H9 (cell line): ENCODE measurements around the gene POLQ. TPM values are rescaled to one million over a fixed set of nuclear protein-coding genes. Genes with fewer than 3 reads are reported as not detected.

Source experiments
- DNase-seq: peaks from one replicate; pipeline ENCODE4 v3.0.0-alpha.2; 2017
- H2AFZ ChIP-seq: one replicate; pipeline ENCODE4 v1.6.1; 2013; ENCODE audit warnings: mild to moderate bottlenecking, low read length, control low read depth, moderate library complexity
- H2AK5ac ChIP-seq: 2 replicates; pipeline ENCODE4 v1.6.1; 2013; ENCODE audit warnings: low read length, control low read depth, mixed read lengths; ENCODE audit not compliant: insufficient read length
- H2BK120ac ChIP-seq: one replicate; pipeline ENCODE4 v1.6.1; 2013; ENCODE audit warnings: low read depth, mild to moderate bottlenecking, low read length, control low read depth, inconsistent platforms; ENCODE audit not compliant: poor library complexity, severe bottlenecking
- H2BK12ac ChIP-seq: 2 replicates; pipeline ENCODE4 v1.6.1; 2013; ENCODE audit warnings: low read length, control low read depth, mixed read lengths, low read depth; ENCODE audit not compliant: insufficient read length
- H2BK15ac ChIP-seq: 2 replicates; pipeline ENCODE4 v1.6.1; 2013; ENCODE audit warnings: low read depth, low read length, control low read depth
- H2BK20ac ChIP-seq: one replicate; pipeline ENCODE4 v1.6.1; 2013; ENCODE audit warnings: low read depth, mild to moderate bottlenecking, low read length, control low read depth, inconsistent platforms; ENCODE audit not compliant: poor library complexity, severe bottlenecking
- H2BK5ac ChIP-seq: 2 replicates; pipeline ENCODE4 v1.6.1; 2013; ENCODE audit warnings: low read length, control low read depth, mixed read lengths; ENCODE audit not compliant: insufficient read length
- H3K14ac ChIP-seq: 2 replicates; pipeline ENCODE4 v1.6.1; 2013; ENCODE audit warnings: low read length, control low read depth; ENCODE audit not compliant: insufficient read depth
- H3K18ac ChIP-seq: 2 replicates; pipeline ENCODE4 v1.6.1; 2013; ENCODE audit warnings: low read depth, mild to moderate bottlenecking, mixed read lengths, low read length, control low read depth; ENCODE audit not compliant: insufficient read length
- H3K23ac ChIP-seq: 2 replicates; pipeline ENCODE4 v1.6.1; 2013; ENCODE audit warnings: low read length, control low read depth, mixed read lengths, low read depth; ENCODE audit not compliant: insufficient read length
- H3K23me2 ChIP-seq: 2 replicates; pipeline ENCODE4 v1.6.1; 2013; ENCODE audit warnings: low read depth, mild to moderate bottlenecking, mixed read lengths, low read length, control low read depth; ENCODE audit not compliant: insufficient read length, poor library complexity, severe bottlenecking
- H3K27ac ChIP-seq: 2 replicates; pipeline ENCODE4 v1.5.1; 2013; ENCODE audit warnings: low read length, control low read depth, mixed read lengths, low read depth; ENCODE audit not compliant: insufficient read length
- H3K27me3 ChIP-seq: 2 replicates; pipeline ENCODE4 v1.6.1; 2013; ENCODE audit warnings: low read length, control low read depth, inconsistent platforms; ENCODE audit not compliant: insufficient read depth
- H3K4ac ChIP-seq: 2 replicates; pipeline ENCODE4 v1.6.1; 2013; ENCODE audit warnings: low read depth, mild to moderate bottlenecking, control low read depth, inconsistent platforms, low read length, moderate library complexity
- H3K4me1 ChIP-seq: 2 replicates; pipeline ENCODE4 v1.6.1; 2013; ENCODE audit warnings: low read length, control low read depth, inconsistent platforms; ENCODE audit not compliant: insufficient read depth
- H3K4me2 ChIP-seq: 2 replicates; pipeline ENCODE4 v1.6.1; 2013; ENCODE audit warnings: low read length, control low read depth, mixed read lengths; ENCODE audit not compliant: insufficient read length, insufficient read depth
- H3K56ac ChIP-seq: 2 replicates; pipeline ENCODE4 v1.6.1; 2013; ENCODE audit warnings: low read depth, mild to moderate bottlenecking, mixed read lengths, low read length, control low read depth; ENCODE audit not compliant: insufficient read length
- H3K79me1 ChIP-seq: 2 replicates; pipeline ENCODE4 v1.6.1; 2013; ENCODE audit warnings: low read depth, mild to moderate bottlenecking, moderate library complexity, low read length, control low read depth, inconsistent platforms; ENCODE audit not compliant: insufficient read depth, poor library complexity, severe bottlenecking
- H3K79me2 ChIP-seq: 2 replicates; pipeline ENCODE4 v1.6.1; 2013; ENCODE audit warnings: low read length, control low read depth, inconsistent platforms; ENCODE audit not compliant: insufficient read depth
- H3K9ac ChIP-seq: 2 replicates; pipeline ENCODE4 v1.6.1; 2013; ENCODE audit warnings: low read length, control low read depth, mixed read lengths; ENCODE audit not compliant: insufficient read length; ENCODE audit errors: extremely low read depth
- H3K9me3 ChIP-seq: one replicate; pipeline ENCODE4 v1.6.1; 2013; ENCODE audit warnings: low read depth, low read length, inconsistent platforms; ENCODE audit not compliant: control insufficient read depth
- H3T11ph ChIP-seq: one replicate; pipeline ENCODE4 v1.6.1; 2013; ENCODE audit warnings: mild to moderate bottlenecking, low read length, control low read depth, inconsistent platforms
- H4K20me1 ChIP-seq: one replicate; pipeline ENCODE4 v1.6.1; 2013; ENCODE audit not compliant: control insufficient read depth, insufficient read length, insufficient read depth
- H4K5ac ChIP-seq: 2 replicates; pipeline ENCODE4 v1.6.1; 2013; ENCODE audit warnings: low read depth, mild to moderate bottlenecking, mixed read lengths, low read length, control low read depth; ENCODE audit not compliant: insufficient read length
- H4K8ac ChIP-seq: replicated peaks from 2 replicates; pipeline ENCODE4 v1.6.1; 2013; ENCODE audit warnings: low read length, control low read depth, mixed read lengths, low read depth; ENCODE audit not compliant: insufficient read length
- H4K91ac ChIP-seq: 2 replicates; pipeline ENCODE4 v1.6.1; 2013; ENCODE audit warnings: low read depth, mild to moderate bottlenecking, moderate library complexity, mixed read lengths, low read length, control low read depth; ENCODE audit not compliant: insufficient read length
- H3K27ac Mint-ChIP-seq, 3 experiments: 2 replicates in 2 of 3; 3 replicates in 1 of 3; pipeline ENCODE4 v1.8.0; 2020 to 2021; ENCODE audit warnings: mixed read lengths in 3 of 3, mild to moderate bottlenecking in 1 of 3, moderate library complexity in 1 of 3
- H3K27me3 Mint-ChIP-seq: 2 replicates; pipeline ENCODE4 v1.8.0; 2021; ENCODE audit warnings: low read depth, mild to moderate bottlenecking, moderate library complexity, mixed read lengths
- H3K36me3 Mint-ChIP-seq, 3 experiments: 2 replicates in 2 of 3; 3 replicates in 1 of 3; pipeline ENCODE4 v1.8.0; 2020 to 2021; ENCODE audit warnings: low read depth in 3 of 3, mixed read lengths in 3 of 3; ENCODE audit not compliant: insufficient read depth in 1 of 3
- H3K4me1 Mint-ChIP-seq, 2 experiments: 2 replicates each; pipeline ENCODE4 v1.8.0; 2020; ENCODE audit warnings: mixed read lengths in 2 of 2
- H3K4me3 Mint-ChIP-seq, 2 experiments: 2 replicates in 1 of 2; 3 replicates in 1 of 2; pipeline ENCODE4 v1.8.0; 2020 to 2021; ENCODE audit warnings: mild to moderate bottlenecking in 2 of 2, mixed read lengths in 2 of 2, moderate library complexity in 1 of 2
- H3K9me3 Mint-ChIP-seq, 2 experiments: 2 replicates in 1 of 2; 3 replicates in 1 of 2; pipeline ENCODE4 v1.8.0; 2020; ENCODE audit warnings: mild to moderate bottlenecking in 2 of 2, mixed read lengths in 2 of 2, moderate library complexity in 1 of 2
- CTCF ChIP-seq: fragments of 200-600 bp; sonication (generic); conservative IDR thresholded peaks from 3 replicates; pipeline ENCODE4 v1.8.0; 2021; ENCODE audit warnings: antibody characterized with exemption, mild to moderate bottlenecking
- total RNA-seq: library from RNA; stranded (reverse); gene quantifications from 2 replicates; pipeline ENCODE4 v1.2.1, GENCODE V29; 2021

Gene POLQ
- total RNA-seq, 1 experiment from 2014 or later = 15.4 TPM

- no peaks in the 10 kb centered on the region for H3K23me2 ChIP-seq
- no peaks in the 10 kb centered on the region for H4K20me1 ChIP-seq
- no peaks in the 10 kb centered on the region for H3K36me3 Mint-ChIP-seq
- no peak overlapping the region for H3K14ac ChIP-seq
- no peaks in the 10 kb centered on the region for H3K79me2 ChIP-seq
- H2AK5ac ChIP-seq = no peak overlapping the region
- no peak overlapping the region for H3K4ac ChIP-seq
- TF ChIP-seq CTCF = no peak
- H4K5ac ChIP-seq = no peak overlapping the region
- H3T11ph ChIP-seq = no peak overlapping the region
- H3K56ac ChIP-seq = no peak overlapping the region
- no peaks in the 10 kb centered on the region for H3K9me3 ChIP-seq
- H3K27ac Mint-ChIP-seq = peak overlapping the region; percentile 4 to 41 (median 31); a peak in 4 of 7 replicates
- H3K9ac ChIP-seq = no peak overlapping the region
- no peak overlapping the region for H2BK5ac ChIP-seq
- H2BK12ac ChIP-seq = no peak overlapping the region
- no peak overlapping the region for H2AFZ ChIP-seq
- H3K4me3 Mint-ChIP-seq = no peak overlapping the region
- no peak overlapping the region for H3K27ac ChIP-seq
- peaks cover 8 to 9% of the 10 kb centered on the region in 2 experiments for H3K4me1 Mint-ChIP-seq
- H2BK20ac ChIP-seq = no peak overlapping the region
- no peaks in the 10 kb centered on the region for H3K27me3 Mint-ChIP-seq
- H3K9me3 Mint-ChIP-seq = no peaks in the 10 kb centered on the region; a peak in 1 of 5 replicates
- H4K91ac ChIP-seq = no peak overlapping the region
- DNase-seq = no peak
- H2BK15ac ChIP-seq = no peak overlapping the region
- H2BK120ac ChIP-seq = no peak overlapping the region
- no peaks in the 10 kb centered on the region for H3K27me3 ChIP-seq
- H3K79me1 ChIP-seq = no peaks in the 10 kb centered on the region
- H4K8ac ChIP-seq = no peak overlapping the region
- no peak overlapping the region for H3K18ac ChIP-seq
- H3K4me1 ChIP-seq = no peaks in the 10 kb centered on the region; the same call in 1 of the 2 replicates
- H3K4me2 ChIP-seq = no peak overlapping the region
- no peak overlapping the region for H3K23ac ChIP-seq
Observed at GRCh38 chr3:121562148-121562547, 16.4 kb upstream of the POLQ start.
